IMR-90 (cell line): Measurements from ENCODE around the gene ACOT2. TPM values are rescaled to one million over a fixed set of nuclear protein-coding genes. Genes with fewer than 3 reads are reported as not detected.
"Not testable (repeated sequence)": the region's sequence is repeated elsewhere in the genome, so short reads cannot be mapped to it uniquely, and the experiment has no call there.

Source experiments
- ATAC-seq: fragments of 200-7000 bp; cut with Tn5 transposase; 2 replicates; pipeline ENCODE4 v1.9.1; 2020; ENCODE audit warnings: low read depth, mild to moderate bottlenecking, moderate library complexity
- Bru-seq: library from RNA; stranded (reverse); fragments of 400-500 nt; gene quantifications from one replicate; lab custom pipeline; 2021; lab: Mats Ljungman, UMichigan
- BruChase-seq, 2 experiments: library from RNA; stranded (reverse); fragments of 400-500 nt; gene quantifications; one replicate each; lab custom pipeline; 2021; lab: Mats Ljungman, UMichigan
- BruUV-seq: library from RNA; stranded (reverse); fragments of 400-500 nt; replicated peaks from 2 replicates; lab custom pipeline; 2021; lab: Mats Ljungman, UMichigan
- CTCF ChIA-PET: fragments of 300-600 bp; formaldehyde crosslinking; extraction: SDS; loops from one replicate; lab custom pipeline; 2021; ENCODE audit warnings: antibody characterized with exemption; lab: Yijun Ruan, JAX
- POLR2A ChIA-PET: fragments of 300-600 bp; sonication (Branson Sonifier 250); formaldehyde crosslinking; loops from one replicate; lab custom pipeline; 2022; ENCODE audit warnings: antibody characterized with exemption; ENCODE audit not compliant: unreplicated experiment; lab: Charles Lee
- DNase-seq: peaks from one replicate; pipeline ENCODE4 v3.0.0; 2013
- H2AFZ ChIP-seq: replicated peaks from 2 replicates; pipeline ENCODE3; 2013; ENCODE audit warnings: low read length, mild to moderate bottlenecking; ENCODE audit not compliant: poor library complexity
- H2AK5ac ChIP-seq: 2 replicates; pipeline ENCODE4 v1.6.1; 2013; ENCODE audit warnings: low read depth, low read length, inconsistent platforms
- H2AK9ac ChIP-seq: replicated peaks from 2 replicates; pipeline ENCODE3; 2013; ENCODE audit warnings: mild to moderate bottlenecking, low read depth, low read length, moderate library complexity; ENCODE audit not compliant: poor library complexity
- H2BK120ac ChIP-seq: 2 replicates; pipeline ENCODE4 v1.6.1; 2013; ENCODE audit warnings: low read depth, low read length, inconsistent platforms
- H2BK15ac ChIP-seq: 3 replicates; pipeline ENCODE4 v1.6.1; 2013; ENCODE audit warnings: low read depth, low read length, inconsistent platforms
- H2BK20ac ChIP-seq: 2 replicates; pipeline ENCODE4 v1.6.1; 2013; ENCODE audit warnings: low read depth, mild to moderate bottlenecking, inconsistent platforms, low read length, moderate library complexity
- H2BK5ac ChIP-seq: 2 replicates; pipeline ENCODE4 v1.6.1; 2013; ENCODE audit warnings: mild to moderate bottlenecking, low read depth, low read length, inconsistent platforms; ENCODE audit not compliant: poor library complexity, severe bottlenecking
- H3K14ac ChIP-seq: replicated peaks from 2 replicates; pipeline ENCODE4 v1.6.1; 2013; ENCODE audit warnings: low read depth, low read length, inconsistent platforms
- H3K18ac ChIP-seq: 2 replicates; pipeline ENCODE4 v1.6.1; 2013; ENCODE audit warnings: low read depth, low read length, control low read depth
- H3K23ac ChIP-seq: 2 replicates; pipeline ENCODE4 v1.6.1; 2013; ENCODE audit warnings: low read depth, low read length, inconsistent platforms
- H3K27ac ChIP-seq: 2 replicates; pipeline ENCODE4 v1.5.1; 2013; ENCODE audit warnings: mild to moderate bottlenecking, control low read depth, low read length; ENCODE audit not compliant: insufficient read depth
- H3K27me3 ChIP-seq: 2 replicates; pipeline ENCODE4 v1.6.1; 2013; ENCODE audit warnings: low read length; ENCODE audit not compliant: control insufficient read depth, insufficient read depth
- H3K36me3 ChIP-seq: 2 replicates; pipeline ENCODE4 v1.6.1; 2013; ENCODE audit warnings: low read length, mixed read lengths; ENCODE audit not compliant: control insufficient read depth, insufficient read depth
- H3K4ac ChIP-seq: 2 replicates; pipeline ENCODE4 v1.6.1; 2013; ENCODE audit warnings: low read depth, low read length, inconsistent platforms
- H3K4me1 ChIP-seq: 2 replicates; pipeline ENCODE4 v1.6.1; 2013; ENCODE audit warnings: low read length, mixed read lengths; ENCODE audit not compliant: control insufficient read depth, insufficient read depth
- H3K4me2 ChIP-seq: 2 replicates; pipeline ENCODE4 v1.6.1; 2013; ENCODE audit warnings: low read depth, mild to moderate bottlenecking, control low read depth, low read length, moderate library complexity
- H3K4me3 ChIP-seq: 2 replicates; pipeline ENCODE4 v1.5.1; 2013; ENCODE audit warnings: low read depth, mild to moderate bottlenecking, control low read depth, low read length, moderate library complexity; ENCODE audit not compliant: insufficient read depth
- H3K56ac ChIP-seq: 2 replicates; pipeline ENCODE4 v1.6.1; 2013; ENCODE audit warnings: low read length, inconsistent platforms; ENCODE audit not compliant: insufficient read depth; ENCODE audit errors: extremely low read depth
- H3K79me1 ChIP-seq, 2 experiments: 2 replicates each; pipeline ENCODE4 v1.6.1; 2013; ENCODE audit warnings: low read length in 2 of 2, inconsistent platforms in 1 of 2, low read depth in 1 of 2
- H3K9ac ChIP-seq: 2 replicates; pipeline ENCODE4 v1.6.1; 2013; ENCODE audit warnings: low read depth, low read length, control low read depth
- H3K9me1 ChIP-seq: 2 replicates; pipeline ENCODE4 v1.6.1; 2013; ENCODE audit warnings: low read length, inconsistent platforms; ENCODE audit not compliant: insufficient read depth
- H3K9me3 ChIP-seq: 2 replicates; pipeline ENCODE4 v1.6.1; 2013; ENCODE audit warnings: low read length; ENCODE audit not compliant: control insufficient read depth, insufficient read depth
- H4K20me1 ChIP-seq: 2 replicates; pipeline ENCODE4 v1.6.1; 2013; ENCODE audit warnings: low read length, inconsistent platforms; ENCODE audit not compliant: insufficient read depth
- H4K5ac ChIP-seq: 2 replicates; pipeline ENCODE4 v1.6.1; 2013; ENCODE audit warnings: mild to moderate bottlenecking, low read depth, low read length, control low read depth
- H4K8ac ChIP-seq, 2 experiments: 2 replicates each; pipeline ENCODE4 v1.6.1; 2013; ENCODE audit warnings: low read depth in 2 of 2, low read length in 2 of 2, control low read depth in 1 of 2, inconsistent platforms in 1 of 2
- H4K91ac ChIP-seq: 2 replicates; pipeline ENCODE4 v1.6.1; 2013; ENCODE audit warnings: low read depth, low read length, inconsistent platforms; ENCODE audit not compliant: insufficient read depth
- BHLHE40 ChIP-seq: fragments of 150-350 bp; IDR thresholded peaks from 2 replicates; pipeline ENCODE4 v1.6.1; 2016; ENCODE audit warnings: mild to moderate bottlenecking, low read depth, low read length
- POLR2A ChIP-seq: IDR thresholded peaks from 2 replicates; pipeline ENCODE4 v1.6.1; 2012; ENCODE audit warnings: mild to moderate bottlenecking, low read depth, low read length
- WGBS, 2 experiments: methylation state at CpG; one replicate each; pipeline versions ENCODE4 v1.1.5 to v1.1.7; 2013; ENCODE audit warnings: missing lambda C conversion rate in 2 of 2; ENCODE audit not compliant: insufficient read length in 1 of 2; ENCODE audit errors: extremely low coverage in 2 of 2; 5-methylcytosine and 5-hydroxymethylcytosine counted together
- dilution Hi-C: fragments of 300-500 bp; cut with HindIII; formaldehyde crosslinking; loops from one replicate; pipeline ENCODE4 v1.14.3; 2018; ENCODE audit warnings: low sequenced_read_pairs; ENCODE audit not compliant: unreplicated experiment
- in situ Hi-C: fragments of 300-500 bp; cut with MboI; formaldehyde crosslinking; loops from 3 replicates; pipeline ENCODE4 v1.14.3; 2019; ENCODE audit warnings: low sequenced_read_pairs, inconsistent platforms, mixed read lengths
- intact Hi-C: fragments of 100-400 bp; cut with micrococcal nuclease; formaldehyde crosslinking; loops from 2 replicates; pipeline ENCODE4 v1.10.0; 2022
- long read RNA-seq: library from polyadenylated mRNA; unstranded; transcript quantifications from one replicate; pipeline ENCODE4 v2.0.0, GENCODE V29; 2021; ENCODE audit not compliant: unreplicated experiment
- polyA plus RNA-seq, 3 experiments: library from polyadenylated mRNA; depleted of rRNA; stranded (reverse); fragments of >200 nt; gene quantifications; 2 replicates each; pipeline ENCODE4 v1.2.3, GENCODE V29; 2012; ENCODE audit warnings: low replicate concordance in 1 of 3
- total RNA-seq: library from RNA; depleted of rRNA; stranded (reverse); fragments of >200 nt; gene quantifications from 2 replicates; pipeline ENCODE4 v1.2.3, GENCODE V29; 2012; rRNA removed

The ACOT2 gene
- 19.7 and 24.7 TPM in 2 replicates for total RNA-seq
- polyA plus RNA-seq (2012; rRNA removed) = 33.1 and 34.9 TPM in 2 replicates
- 40.0 and 49.8 TPM in 2 replicates for polyA plus RNA-seq (2012; cell fraction: cytosol; rRNA removed)
- 26.4 and 34.4 TPM in 2 replicates for polyA plus RNA-seq (2012; cell fraction: nucleus; rRNA removed; ENCODE audit: low replicate concordance)
- Bru-seq, nascent RNA = percentile 64 among the genes with signal in this experiment
- BruChase-seq, experiment 1, labeled RNA remaining after a 6-hour chase = percentile 68 among the genes with signal in this experiment
- percentile 57 among the genes with signal in this experiment for BruChase-seq, experiment 2, labeled RNA remaining after a 2-hour chase
- long read RNA-seq, transcript ACOT2-201 (3 exons, 1,774 nt) = major isoform, 49 of 51 reads
- long read RNA-seq, partial matches to known transcripts = 1 of 51 reads
- long read RNA-seq, other reads (novel, unspliced or antisense) = 1 of 51 reads

- H3K4me2 ChIP-seq = peak within 1 kb of the TSS; percentile 86
- H2BK20ac ChIP-seq = peak within 1 kb of the TSS; percentile 73; the same call in 1 of the 2 replicates
- peak within 1 kb of the TSS; percentile 99 for H3K4ac ChIP-seq
- H4K91ac ChIP-seq = peak within 1 kb of the TSS; percentile 99
- H3K9me1 ChIP-seq, H3K9me3 ChIP-seq, H3K36me3 ChIP-seq, H4K20me1 ChIP-seq, dilution Hi-C loops, H3K4me1 ChIP-seq, in situ Hi-C loops, H3K27me3 ChIP-seq: not testable (repeated sequence)
- peak within 1 kb of the TSS; percentile 95 for H4K5ac ChIP-seq
- H3K4me3 ChIP-seq = peak within 1 kb of the TSS; percentile 70
- H3K18ac ChIP-seq = peak within 1 kb of the TSS; percentile 94
- H3K23ac ChIP-seq = peak within 1 kb of the TSS; percentile 97
- intact Hi-C loops = loop anchor here (5.0 kb wide), 1 partner anchor 47 kb away; no protein-coding TSS in a partner anchor
- ChIA-PET CTCF (interaction anchor here (1.5 kb wide), 1 partner anchor 61 kb away, joined by 5 read pairs; no protein-coding TSS in a partner anchor), POLR2A (interaction anchor here (0.5 to 0.7 kb wide), 5 partner anchors 10 to 303 kb away, joined by 3 to 11 read pairs (median 4); no protein-coding TSS in a partner anchor)
- DNase-seq (peak; percentile 93), ATAC-seq (peak; percentile 90)
- peak within 1 kb of the TSS; percentile 87 to 99 for H4K8ac ChIP-seq
- H3K56ac ChIP-seq = peak within 1 kb of the TSS; percentile 88
- TSS peak; percentile 86 for BruUV-seq
- WGBS, 2 experiments = 4% methylated on average over 20 of the region's 83 CpGs; no CpG with 5 or more reads in 1 of the 2 experiments
- peak within 1 kb of the TSS; percentile 93 for H3K9ac ChIP-seq
- H2BK15ac ChIP-seq = peak within 1 kb of the TSS; percentile 88; the same call in 2 of the 3 replicates
- H2BK120ac ChIP-seq = peak within 1 kb of the TSS; percentile 95
- TF ChIP-seq BHLHE40 = peak; percentile 85
- peak; percentile 80 for TF ChIP-seq POLR2A
- H3K27ac ChIP-seq = peak within 1 kb of the TSS; percentile 92
- H2AK5ac ChIP-seq = peak within 1 kb of the TSS; percentile 92
- H2BK5ac ChIP-seq = peak within 1 kb of the TSS; percentile 81
- peak within 1 kb of the TSS; percentile 95 for H2AFZ ChIP-seq
- H3K14ac ChIP-seq = peak within 1 kb of the TSS; percentile 99
- H2AK9ac ChIP-seq = peak within 1 kb of the TSS; percentile 95
- H3K79me1 ChIP-seq = peaks cover 15 to 29% of the 10 kb centered on the region in 2 experiments
Observed at GRCh38 chr14:73569185-73569958, at the start of gene ACOT2. Gene ACOT2 (plus strand): TSS chr14:73569213. CDS start chr14:73569241, 28 bp downstream.
